K562 (cell line): ENCODE results near the gene EEA1. TPM values are rescaled to one million over a fixed set of nuclear protein-coding genes. Genes with fewer than 3 reads are reported as not detected.

ENCODE experiments used
- ATAC-seq: fragments of 200-7000 bp; cut with Tn5 transposase; 3 replicates; pipeline ENCODE4 v1.9.1; 2020; ENCODE audit warnings: moderate library complexity
- BruUV-seq: library from RNA; stranded (reverse); fragments of 400-500 nt; replicated peaks from 2 replicates; lab custom pipeline; 2021; lab: Mats Ljungman, UMichigan
- CTCF ChIA-PET: fragments of 300-600 bp; formaldehyde crosslinking; extraction: SDS; loops from one replicate; lab custom pipeline; 2021; ENCODE audit warnings: low intra/inter-chr PET ratio; lab: Yijun Ruan, JAX
- POLR2A ChIA-PET: fragments of 300-600, 350-650 bp; sonication (Branson Sonifier 250); formaldehyde crosslinking; extraction: SDS; loops from one replicate; lab custom pipeline; 2021; ENCODE audit warnings: antibody characterized with exemption, inconsistent platforms; lab: Yijun Ruan, JAX
- DNase-seq, 4 experiments: peaks; one replicate each; pipeline versions ENCODE4 v3.0.0 to v3.0.0-alpha.2; 2011 to 2018; ENCODE audit warnings: low spot score in 3 of 4, mixed read lengths in 3 of 4; ENCODE audit errors: extremely low read depth in 1 of 4
- FAIRE-seq: peaks from 2 replicates; lab custom pipeline; 2011; peaks lifted over from hg19 to GRCh38; lab: Jason Lieb, UNC
- H2AFZ ChIP-seq: 2 replicates; pipeline ENCODE4 v1.6.0; 2011; ENCODE audit warnings: low read depth, low read length, control low read depth, inconsistent platforms
- H3K27ac ChIP-seq: fragments of 200-600 bp; 3 replicates; pipeline ENCODE4 v1.8.0; 2011; ENCODE audit warnings: low read depth, mild to moderate bottlenecking, control low read depth, inconsistent platforms, low read length, moderate library complexity, mixed read lengths; ENCODE audit errors: extremely low read depth
- H3K27me3 ChIP-seq, 2 experiments: fragments of 300-600 bp in 1 of 2; 2 replicates in 1 of 2; 3 replicates in 1 of 2; pipeline versions ENCODE4 v1.6.0 to v1.8.0; 2011; ENCODE audit warnings: inconsistent platforms in 2 of 2, low read length in 2 of 2, mild to moderate bottlenecking in 1 of 2, mixed read lengths in 1 of 2, moderate library complexity in 1 of 2; ENCODE audit not compliant: control insufficient read depth in 2 of 2, insufficient read depth in 2 of 2
- H3K36me3 ChIP-seq: fragments of 300-600 bp; 3 replicates; pipeline ENCODE4 v1.8.0; 2011; ENCODE audit warnings: mild to moderate bottlenecking, low read length, inconsistent platforms; ENCODE audit not compliant: control insufficient read depth, insufficient read depth
- H3K4me1 ChIP-seq, 2 experiments: fragments of 200-600 bp in 1 of 2; replicated peaks in 1 of 2; 2 replicates in 1 of 2; 3 replicates in 1 of 2; pipeline versions ENCODE4 v1.5.1 to v1.8.0; 2011; ENCODE audit warnings: inconsistent platforms in 2 of 2, low read length in 2 of 2, mild to moderate bottlenecking in 1 of 2, mixed read lengths in 1 of 2, moderate library complexity in 1 of 2; ENCODE audit not compliant: control insufficient read depth in 2 of 2, insufficient read depth in 2 of 2
- H3K4me2 ChIP-seq: 2 replicates; pipeline ENCODE4 v1.6.1; 2011; ENCODE audit warnings: low read length, control low read depth, inconsistent platforms, mixed read lengths; ENCODE audit not compliant: insufficient read depth
- H3K4me3 ChIP-seq: fragments of 200-600 bp; sonication (generic), shearing (Covaris generic); 2 replicates; pipeline ENCODE4 v1.5.1; 2016; ENCODE audit warnings: control low read depth, inconsistent platforms
- H3K79me2 ChIP-seq: fragments of 200-600 bp; 3 replicates; pipeline ENCODE4 v1.8.0; 2011; ENCODE audit warnings: low read length, inconsistent platforms; ENCODE audit not compliant: control insufficient read depth, insufficient read depth
- H3K9ac ChIP-seq, 2 experiments: 2 replicates each; pipeline versions ENCODE4 v1.6.0 to v1.6.1; 2011; ENCODE audit warnings: low read depth in 2 of 2, low read length in 2 of 2, control low read depth in 1 of 2, inconsistent platforms in 1 of 2, mild to moderate bottlenecking in 1 of 2, mixed read lengths in 1 of 2; ENCODE audit not compliant: insufficient read depth in 1 of 2
- H3K9me1 ChIP-seq: one replicate; pipeline ENCODE4 v1.6.0; 2011; ENCODE audit warnings: inconsistent platforms, mild to moderate bottlenecking, low read length, moderate library complexity; ENCODE audit not compliant: control insufficient read depth, insufficient read depth
- H3K9me3 ChIP-seq: replicated peaks from 2 replicates; pipeline ENCODE4 v1.5.1; 2011; ENCODE audit warnings: low read depth, low read length, inconsistent platforms; ENCODE audit not compliant: control insufficient read depth, insufficient read depth
- H4K20me1 ChIP-seq: replicated peaks from 2 replicates; pipeline ENCODE4 v1.6.1; 2011; ENCODE audit warnings: low read length, inconsistent platforms, mixed read lengths; ENCODE audit not compliant: control insufficient read depth, insufficient read depth
- BRF1 ChIP-seq: IDR thresholded peaks from 3 replicates; pipeline ENCODE4 v1.6.1; 2011; ENCODE audit warnings: borderline replicate concordance, mild to moderate bottlenecking; ENCODE audit not compliant: insufficient read length; ENCODE audit errors: extremely low read depth
- CBX5 ChIP-seq: IDR thresholded peaks from 2 replicates; pipeline ENCODE4 v1.6.1; 2014; ENCODE audit warnings: low read depth, borderline replicate concordance
- CREBBP ChIP-seq: IDR thresholded peaks from one replicate; pipeline ENCODE4 v1.6.1; 2012; ENCODE audit warnings: low read depth, mild to moderate bottlenecking, control low read depth, inconsistent platforms, low read length
- GABPA ChIP-seq: fragments of 200-800 bp; sonication (Bioruptor generic); conservative IDR thresholded peaks from 2 replicates; pipeline ENCODE4 v1.6.1; 2016; ENCODE audit warnings: low read depth, missing genetic modification characterization, missing compliant biosample characterization
- GATAD2B ChIP-seq: fragments of 450-650 bp; IDR thresholded peaks from 2 replicates; pipeline ENCODE4 v1.6.1; 2017; ENCODE audit warnings: mild to moderate bottlenecking, borderline replicate concordance
- HNRNPL ChIP-seq: fragments of 200-400 bp; formaldehyde crosslinking; IDR thresholded peaks from 2 replicates; pipeline ENCODE4 v1.6.1; 2017; ENCODE audit warnings: low read depth, mild to moderate bottlenecking, low read length
- SP1 ChIP-seq: sonication (generic); formaldehyde crosslinking; IDR thresholded peaks from 2 replicates; pipeline ENCODE4 v1.8.1; 2022; ENCODE audit warnings: mild to moderate bottlenecking, missing genetic modification reagents
- SRSF7 ChIP-seq: fragments of 200-400 bp; formaldehyde crosslinking; optimal IDR thresholded peaks from 2 replicates; pipeline ENCODE3; 2017; ENCODE audit warnings: mild to moderate bottlenecking, low read depth, low read length
- WGBS: fragments of 100-300 bp; shearing (Covaris generic); methylation state at CpG from one replicate; pipeline ENCODE4 v1.1.6; 2016; ENCODE audit warnings: low coverage, mixed read lengths; ENCODE audit not compliant: insufficient coverage; ENCODE audit errors: missing lambda C conversion rate; 5-methylcytosine and 5-hydroxymethylcytosine counted together
- in situ Hi-C: fragments of 300-500 bp; cut with MboI; formaldehyde crosslinking; loops from 4 replicates; pipeline ENCODE4 v1.15.0; 2018; ENCODE audit warnings: inconsistent platforms, mixed read lengths
- intact Hi-C: fragments of 100-400 bp; cut with micrococcal nuclease; formaldehyde crosslinking; loops from 2 replicates; pipeline ENCODE4 v1.14.2; 2022
- polyA plus RNA-seq, 8 experiments: library from polyadenylated mRNA; depleted of rRNA in 4 of 8; stranded (reverse) in 5 of 8; unstranded in 3 of 8; fragments of >200 nt; fragmentation: Nextera tagmentation in 2 of 8; fragmentation: Illumina TruSeq in 1 of 8; extraction: Ambion mirVana in 2 of 8; extraction: Trizol in 1 of 8; gene quantifications; 2 replicates each; pipeline versions ENCODE4 v1.2.1 to v1.2.3, GENCODE V29; 2011 to 2014; ENCODE audit warnings: inconsistent platforms in 1 of 8, missing spikeins in 1 of 8
- total RNA-seq, 7 experiments: library from RNA; depleted of rRNA in 6 of 7; stranded (reverse); fragments of >200 nt in 6 of 7; fragmentation: Illumina TruSeq in 2 of 7; extraction: Trizol in 2 of 7; gene quantifications; 2 replicates each; pipeline versions ENCODE4 v1.2.1 to v1.2.3, GENCODE V29; 2011 to 2021; ENCODE audit warnings: low replicate concordance in 1 of 7
- TF ChIP-seq, protein P1 (sequence below): sonication (generic); formaldehyde crosslinking; IDR thresholded peaks from 2 replicates; pipeline ENCODE4 v1.8.0; 2022; ENCODE audit warnings: mild to moderate bottlenecking, missing genetic modification reagents
- TF ChIP-seq, protein P2 (sequence below): fragments of 250-450 bp; sonication (Bioruptor Pico); IDR thresholded peaks from 2 replicates; pipeline ENCODE4 v1.4.0; 2020; ENCODE audit warnings: mild to moderate bottlenecking, moderate library complexity
- TF ChIP-seq, protein P3 (sequence below): fragments of 450-650 bp; IDR thresholded peaks from 2 replicates; pipeline ENCODE4 v1.6.1; 2016; ENCODE audit warnings: low read depth

Gene EEA1
- total and polyA plus RNA-seq, 9 of the 15 experiments (the other 6 are each of a cell fraction or from before 2014, with no cell fraction given) = 3.5 to 17.1 (median 7.5) TPM

DNA sequence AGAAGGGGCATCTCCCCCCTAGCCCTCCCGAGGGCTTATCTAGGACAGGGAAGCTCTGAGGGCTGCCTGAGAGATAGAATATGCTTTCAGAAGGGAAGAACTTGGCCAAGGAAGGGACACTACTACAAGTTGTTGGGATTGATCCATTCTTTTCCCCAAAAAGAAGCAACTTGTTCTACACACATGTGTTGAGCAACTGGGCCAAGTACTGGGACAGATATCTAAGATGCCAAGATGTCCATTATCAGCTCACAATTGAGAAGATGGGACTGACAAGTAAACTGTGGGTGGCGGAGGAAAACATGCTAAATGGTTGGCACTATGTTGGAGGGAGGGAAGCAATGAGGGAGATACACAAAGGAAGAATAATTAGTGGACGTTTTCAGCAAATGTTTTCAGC is 195.4 kb downstream of the EEA1 start (continued):
- TF ChIP-seq, protein P1, sequence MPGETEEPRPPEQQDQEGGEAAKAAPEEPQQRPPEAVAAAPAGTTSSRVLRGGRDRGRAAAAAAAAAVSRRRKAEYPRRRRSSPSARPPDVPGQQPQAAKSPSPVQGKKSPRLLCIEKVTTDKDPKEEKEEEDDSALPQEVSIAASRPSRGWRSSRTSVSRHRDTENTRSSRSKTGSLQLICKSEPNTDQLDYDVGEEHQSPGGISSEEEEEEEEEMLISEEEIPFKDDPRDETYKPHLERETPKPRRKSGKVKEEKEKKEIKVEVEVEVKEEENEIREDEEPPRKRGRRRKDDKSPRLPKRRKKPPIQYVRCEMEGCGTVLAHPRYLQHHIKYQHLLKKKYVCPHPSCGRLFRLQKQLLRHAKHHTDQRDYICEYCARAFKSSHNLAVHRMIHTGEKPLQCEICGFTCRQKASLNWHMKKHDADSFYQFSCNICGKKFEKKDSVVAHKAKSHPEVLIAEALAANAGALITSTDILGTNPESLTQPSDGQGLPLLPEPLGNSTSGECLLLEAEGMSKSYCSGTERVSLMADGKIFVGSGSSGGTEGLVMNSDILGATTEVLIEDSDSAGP (CRISPR knock-in tag) = no peak
- TF ChIP-seq GABPA (tag) (no peak), BRF1 (no peak), CBX5 (no peak), HNRNPL (no peak), SP1 (no peak), CREBBP (no peak)
- TF ChIP-seq, protein P2, sequence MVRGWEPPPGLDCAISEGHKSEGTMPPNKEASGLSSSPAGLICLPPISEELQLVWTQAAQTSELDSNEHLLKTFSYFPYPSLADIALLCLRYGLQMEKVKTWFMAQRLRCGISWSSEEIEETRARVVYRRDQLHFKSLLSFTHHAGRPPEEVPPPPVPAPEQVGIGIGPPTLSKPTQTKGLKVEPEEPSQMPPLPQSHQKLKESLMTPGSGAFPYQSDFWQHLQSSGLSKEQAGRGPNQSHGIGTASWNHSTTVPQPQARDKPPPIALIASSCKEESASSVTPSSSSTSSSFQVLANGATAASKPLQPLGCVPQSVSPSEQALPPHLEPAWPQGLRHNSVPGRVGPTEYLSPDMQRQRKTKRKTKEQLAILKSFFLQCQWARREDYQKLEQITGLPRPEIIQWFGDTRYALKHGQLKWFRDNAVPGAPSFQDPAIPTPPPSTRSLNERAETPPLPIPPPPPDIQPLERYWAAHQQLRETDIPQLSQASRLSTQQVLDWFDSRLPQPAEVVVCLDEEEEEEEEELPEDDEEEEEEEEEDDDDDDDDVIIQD (CRISPR knock-in tag) = no peak

DNA sequence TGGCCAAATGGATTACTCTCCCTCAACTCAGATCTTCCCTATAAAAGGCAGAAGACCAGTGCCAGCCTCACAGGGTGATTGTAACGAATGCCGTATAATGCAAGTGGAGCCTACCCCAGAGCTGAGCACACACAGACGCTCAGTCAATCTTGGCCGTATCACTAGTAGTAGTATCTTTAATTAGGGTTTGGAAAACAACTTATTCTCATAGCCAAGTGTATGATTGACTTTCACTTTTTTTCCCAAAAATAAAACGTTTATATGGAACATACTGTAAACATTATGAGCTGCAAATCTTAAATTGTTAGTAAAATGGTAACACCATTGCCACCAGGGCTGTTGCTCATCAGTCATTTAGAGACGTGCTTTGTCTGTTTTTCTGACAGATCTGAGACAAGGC is 195.9 kb downstream of the EEA1 start:
- H4K20me1 ChIP-seq = no peaks in the 10 kb centered on the region
- H3K79me2 ChIP-seq = no peaks in the 10 kb centered on the region
- 0% methylated on average over 6 of the region's 6 CpGs for WGBS
- H3K4me2 ChIP-seq = no peak overlapping the region
- no peaks in the 10 kb centered on the region for H3K36me3 ChIP-seq
- intact Hi-C loops = no loop called here
- no peak overlapping the region for H3K9ac ChIP-seq
- H3K4me1 ChIP-seq = no peaks in the 10 kb centered on the region
- peaks cover 28 to 32% of the 10 kb centered on the region in 2 experiments for H3K27me3 ChIP-seq
- ChIA-PET POLR2A (interaction anchor here (0.5 to 0.7 kb wide), 2 partner anchors 689 to 1285 kb away, joined by 4 read pairs; no protein-coding TSS in a partner anchor), CTCF (no interaction called here)
- H3K4me3 ChIP-seq = no peak overlapping the region
- no peak for DNase-seq
- H2AFZ ChIP-seq = no peak overlapping the region
- no peaks in the 10 kb centered on the region for H3K9me1 ChIP-seq
- in situ Hi-C loops = no loop called here
- BruUV-seq = no TSS peak
- FAIRE-seq = no peak
- no peaks in the 10 kb centered on the region for H3K9me3 ChIP-seq
- no peak overlapping the region for H3K27ac ChIP-seq
- ATAC-seq = no peak
- TF ChIP-seq, protein P3, sequence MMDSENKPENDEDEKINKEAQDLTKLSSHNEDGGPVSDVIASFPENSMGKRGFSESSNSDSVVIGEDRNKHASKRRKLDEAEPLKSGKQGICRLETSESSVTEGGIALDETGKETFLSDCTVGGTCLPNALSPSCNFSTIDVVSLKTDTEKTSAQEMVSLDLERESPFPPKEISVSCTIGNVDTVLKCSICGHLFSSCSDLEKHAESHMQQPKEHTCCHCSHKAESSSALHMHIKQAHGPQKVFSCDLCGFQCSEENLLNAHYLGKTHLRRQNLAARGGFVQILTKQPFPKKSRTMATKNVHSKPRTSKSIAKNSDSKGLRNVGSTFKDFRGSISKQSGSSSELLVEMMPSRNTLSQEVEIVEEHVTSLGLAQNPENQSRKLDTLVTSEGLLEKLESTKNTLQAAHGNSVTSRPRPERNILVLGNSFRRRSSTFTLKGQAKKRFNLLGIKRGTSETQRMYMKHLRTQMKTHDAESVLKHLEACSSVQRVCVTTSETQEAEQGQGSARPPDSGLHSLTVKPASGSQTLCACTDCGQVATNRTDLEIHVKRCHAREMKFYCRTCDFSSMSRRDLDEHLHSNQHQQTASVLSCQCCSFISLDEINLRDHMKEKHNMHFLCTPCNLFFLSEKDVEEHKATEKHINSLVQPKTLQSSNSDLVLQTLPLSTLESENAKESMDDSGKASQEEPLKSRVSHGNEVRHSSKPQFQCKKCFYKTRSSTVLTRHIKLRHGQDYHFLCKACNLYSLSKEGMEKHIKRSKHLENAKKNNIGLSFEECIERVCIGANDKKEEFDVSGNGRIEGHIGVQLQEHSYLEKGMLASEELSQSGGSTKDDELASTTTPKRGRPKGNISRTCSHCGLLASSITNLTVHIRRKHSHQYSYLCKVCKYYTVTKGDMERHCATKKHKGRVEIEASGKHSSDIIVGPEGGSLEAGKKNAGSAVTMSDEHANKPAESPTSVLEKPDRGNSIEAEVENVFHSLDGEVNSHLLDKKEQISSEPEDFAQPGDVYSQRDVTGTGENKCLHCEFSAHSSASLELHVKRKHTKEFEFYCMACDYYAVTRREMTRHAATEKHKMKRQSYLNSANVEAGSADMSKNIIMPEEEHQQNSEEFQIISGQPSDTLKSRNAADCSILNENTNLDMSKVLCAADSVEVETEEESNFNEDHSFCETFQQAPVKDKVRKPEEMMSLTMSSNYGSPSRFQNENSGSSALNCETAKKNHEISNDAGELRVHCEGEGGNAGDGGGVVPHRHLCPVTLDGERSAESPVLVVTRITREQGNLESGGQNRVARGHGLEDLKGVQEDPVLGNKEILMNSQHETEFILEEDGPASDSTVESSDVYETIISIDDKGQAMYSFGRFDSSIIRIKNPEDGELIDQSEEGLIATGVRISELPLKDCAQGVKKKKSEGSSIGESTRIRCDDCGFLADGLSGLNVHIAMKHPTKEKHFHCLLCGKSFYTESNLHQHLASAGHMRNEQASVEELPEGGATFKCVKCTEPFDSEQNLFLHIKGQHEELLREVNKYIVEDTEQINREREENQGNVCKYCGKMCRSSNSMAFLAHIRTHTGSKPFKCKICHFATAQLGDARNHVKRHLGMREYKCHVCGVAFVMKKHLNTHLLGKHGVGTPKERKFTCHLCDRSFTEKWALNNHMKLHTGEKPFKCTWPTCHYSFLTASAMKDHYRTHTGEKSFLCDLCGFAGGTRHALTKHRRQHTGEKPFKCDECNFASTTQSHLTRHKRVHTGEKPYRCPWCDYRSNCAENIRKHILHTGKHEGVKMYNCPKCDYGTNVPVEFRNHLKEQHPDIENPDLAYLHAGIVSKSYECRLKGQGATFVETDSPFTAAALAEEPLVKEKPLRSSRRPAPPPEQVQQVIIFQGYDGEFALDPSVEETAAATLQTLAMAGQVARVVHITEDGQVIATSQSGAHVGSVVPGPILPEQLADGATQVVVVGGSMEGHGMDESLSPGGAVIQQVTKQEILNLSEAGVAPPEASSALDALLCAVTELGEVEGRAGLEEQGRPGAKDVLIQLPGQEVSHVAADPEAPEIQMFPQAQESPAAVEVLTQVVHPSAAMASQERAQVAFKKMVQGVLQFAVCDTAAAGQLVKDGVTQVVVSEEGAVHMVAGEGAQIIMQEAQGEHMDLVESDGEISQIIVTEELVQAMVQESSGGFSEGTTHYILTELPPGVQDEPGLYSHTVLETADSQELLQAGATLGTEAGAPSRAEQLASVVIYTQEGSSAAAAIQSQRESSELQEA = no peak
- TF ChIP-seq SRSF7 (no peak), GATAD2B (no peak)
